Measurements from ENCODE around the gene SRC. TPM values are rescaled to one million over a fixed set of nuclear protein-coding genes. Genes with fewer than 3 reads are reported as not detected.

SRC gene
- total and polyA plus RNA-seq, 2 experiments from 2014 or later, result 8.0 to 25.9 TPM

GRCh38 chr20:37442547-37442946 is 96.6 kb downstream of the SRC start (continued):
- TF ChIP-seq CREB1 (CRISPR knock-in tag; IDR thresholded peaks at IDR 0.05; ENCODE audit: low read depth), result no peak
- TF ChIP-seq CTCF (conservative IDR thresholded peaks at IDR 0.05; ENCODE audit: low read depth in 2 of 2), result no peak
- TF ChIP-seq JUNB (IDR thresholded peaks at IDR 0.05; ENCODE audit: unreplicated experiment), result no peak
- no peak for TF ChIP-seq ETS1 (IDR thresholded peaks at IDR 0.05)
- TF ChIP-seq EZH2phosphoT487 (IDR thresholded peaks at IDR 0.05; ENCODE audit: unreplicated experiment), result no peak
- no peak for TF ChIP-seq ZNF331 (CRISPR knock-in tag; IDR thresholded peaks at IDR 0.05; ENCODE audit: low read depth)
- TF ChIP-seq EZH2 (IDR thresholded peaks at IDR 0.05; ENCODE audit: low read depth, unreplicated experiment), result no peak

- H3K27me3 Mint-ChIP-seq (ENCODE audit: insufficient read depth, low read depth, poor library complexity), result peaks cover 13% of the 10 kb centered on the region
- no peaks in the 10 kb centered on the region; the same call in 1 of the 2 replicates for H3K9me2 ChIP-seq (ENCODE audit: insufficient read depth)
- H3K79me2 ChIP-seq (replicated peaks; ENCODE audit: insufficient read depth), result no peaks in the 10 kb centered on the region
- H3K9me3 Mint-ChIP-seq, result no peaks in the 10 kb centered on the region
- H3K36me3 ChIP-seq (ENCODE audit: insufficient read depth), result no peaks in the 10 kb centered on the region
- H3K36me3 Mint-ChIP-seq (ENCODE audit: low read depth), result no peaks in the 10 kb centered on the region
- DNase-seq (ENCODE audit: low spot score), result no peak
- H3K4me1 ChIP-seq (ENCODE audit: insufficient read depth), result peaks cover 10% of the 10 kb centered on the region
- H2AFZ ChIP-seq, result no peak overlapping the region
- no peak overlapping the region for H3K4me3 Mint-ChIP-seq
- no peak overlapping the region for H3K27ac ChIP-seq (ENCODE audit: low read depth)
- no peak overlapping the region for H3K4me2 ChIP-seq
- H4K20me1 ChIP-seq (replicated peaks; ENCODE audit: insufficient read depth), result no peaks in the 10 kb centered on the region
- peaks cover 17% of the 10 kb centered on the region for H3K4me1 Mint-ChIP-seq
- H3F3A ChIP-seq (replicated peaks; ENCODE audit: low read depth), result no peaks in the 10 kb centered on the region
- no peak overlapping the region for H3K4me3 ChIP-seq
- no peak overlapping the region for H3K27ac Mint-ChIP-seq
- H3K27me3 ChIP-seq (ENCODE audit: insufficient read depth), result no peaks in the 10 kb centered on the region
- TF ChIP-seq STAT1 (IDR thresholded peaks at IDR 0.05; ENCODE audit: unreplicated experiment) (no peak), ZNF331 (CRISPR knock-in tag; IDR thresholded peaks at IDR 0.05; ENCODE audit: low read depth) (no peak), ZNF114 (CRISPR knock-in tag; IDR thresholded peaks at IDR 0.05) (no peak)
- ATAC-seq, result no peak
These were observed 97.0 kb downstream of the SRC start for GRCh38 chr20:37442986-37443385.

DNA sequence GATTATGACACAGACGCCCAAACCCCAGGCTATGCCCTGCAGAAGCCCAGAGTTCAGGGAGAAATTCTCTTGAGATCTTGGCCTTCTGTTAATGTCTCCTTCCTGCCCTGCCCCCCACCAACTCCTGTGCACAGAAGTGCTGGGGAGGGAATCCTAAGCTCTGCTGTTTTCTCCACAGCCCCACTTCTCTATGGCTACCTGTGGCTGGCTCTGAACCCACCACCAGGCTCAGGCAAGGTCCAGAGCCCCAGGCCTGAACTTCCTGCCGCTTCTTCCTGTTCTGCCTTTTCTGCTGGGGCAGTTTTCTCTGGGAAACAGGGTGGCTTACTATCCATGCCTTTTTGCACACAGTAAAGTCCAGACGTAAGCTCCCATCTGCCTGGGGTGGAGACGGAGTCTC is 97.7 kb downstream of the SRC start:
- Histone ChIP-seq H3K36me3 (ENCODE audit: insufficient read depth) (no peaks in the 10 kb centered on the region), H3K79me2 (replicated peaks; ENCODE audit: insufficient read depth) (no peaks in the 10 kb centered on the region), H3K4me2 (no peak overlapping the region), H2AFZ (no peak overlapping the region), H3F3A (replicated peaks; ENCODE audit: low read depth) (no peaks in the 10 kb centered on the region), H3K4me1 (ENCODE audit: insufficient read depth) (peaks cover 7% of the 10 kb centered on the region; the same call in 1 of the 2 replicates), H3K27ac (ENCODE audit: low read depth) (no peak overlapping the region), H3K27me3 (ENCODE audit: insufficient read depth) (no peaks in the 10 kb centered on the region), H4K20me1 (replicated peaks; ENCODE audit: insufficient read depth) (no peaks in the 10 kb centered on the region), H3K9me2 (ENCODE audit: insufficient read depth) (no peaks in the 10 kb centered on the region; the same call in 1 of the 2 replicates), H3K4me3 (no peak overlapping the region)
- DNase-seq (ENCODE audit: low spot score) (no peak), ATAC-seq (no peak)
- Mint-ChIP-seq H3K4me3 (no peak overlapping the region), H3K27me3 (ENCODE audit: insufficient read depth, low read depth, poor library complexity) (peaks cover 13% of the 10 kb centered on the region), H3K4me1 (peaks cover 15% of the 10 kb centered on the region), H3K9me3 (no peaks in the 10 kb centered on the region), H3K27ac (no peak overlapping the region), H3K36me3 (ENCODE audit: low read depth) (no peaks in the 10 kb centered on the region)
- TF ChIP-seq, protein P1, sequence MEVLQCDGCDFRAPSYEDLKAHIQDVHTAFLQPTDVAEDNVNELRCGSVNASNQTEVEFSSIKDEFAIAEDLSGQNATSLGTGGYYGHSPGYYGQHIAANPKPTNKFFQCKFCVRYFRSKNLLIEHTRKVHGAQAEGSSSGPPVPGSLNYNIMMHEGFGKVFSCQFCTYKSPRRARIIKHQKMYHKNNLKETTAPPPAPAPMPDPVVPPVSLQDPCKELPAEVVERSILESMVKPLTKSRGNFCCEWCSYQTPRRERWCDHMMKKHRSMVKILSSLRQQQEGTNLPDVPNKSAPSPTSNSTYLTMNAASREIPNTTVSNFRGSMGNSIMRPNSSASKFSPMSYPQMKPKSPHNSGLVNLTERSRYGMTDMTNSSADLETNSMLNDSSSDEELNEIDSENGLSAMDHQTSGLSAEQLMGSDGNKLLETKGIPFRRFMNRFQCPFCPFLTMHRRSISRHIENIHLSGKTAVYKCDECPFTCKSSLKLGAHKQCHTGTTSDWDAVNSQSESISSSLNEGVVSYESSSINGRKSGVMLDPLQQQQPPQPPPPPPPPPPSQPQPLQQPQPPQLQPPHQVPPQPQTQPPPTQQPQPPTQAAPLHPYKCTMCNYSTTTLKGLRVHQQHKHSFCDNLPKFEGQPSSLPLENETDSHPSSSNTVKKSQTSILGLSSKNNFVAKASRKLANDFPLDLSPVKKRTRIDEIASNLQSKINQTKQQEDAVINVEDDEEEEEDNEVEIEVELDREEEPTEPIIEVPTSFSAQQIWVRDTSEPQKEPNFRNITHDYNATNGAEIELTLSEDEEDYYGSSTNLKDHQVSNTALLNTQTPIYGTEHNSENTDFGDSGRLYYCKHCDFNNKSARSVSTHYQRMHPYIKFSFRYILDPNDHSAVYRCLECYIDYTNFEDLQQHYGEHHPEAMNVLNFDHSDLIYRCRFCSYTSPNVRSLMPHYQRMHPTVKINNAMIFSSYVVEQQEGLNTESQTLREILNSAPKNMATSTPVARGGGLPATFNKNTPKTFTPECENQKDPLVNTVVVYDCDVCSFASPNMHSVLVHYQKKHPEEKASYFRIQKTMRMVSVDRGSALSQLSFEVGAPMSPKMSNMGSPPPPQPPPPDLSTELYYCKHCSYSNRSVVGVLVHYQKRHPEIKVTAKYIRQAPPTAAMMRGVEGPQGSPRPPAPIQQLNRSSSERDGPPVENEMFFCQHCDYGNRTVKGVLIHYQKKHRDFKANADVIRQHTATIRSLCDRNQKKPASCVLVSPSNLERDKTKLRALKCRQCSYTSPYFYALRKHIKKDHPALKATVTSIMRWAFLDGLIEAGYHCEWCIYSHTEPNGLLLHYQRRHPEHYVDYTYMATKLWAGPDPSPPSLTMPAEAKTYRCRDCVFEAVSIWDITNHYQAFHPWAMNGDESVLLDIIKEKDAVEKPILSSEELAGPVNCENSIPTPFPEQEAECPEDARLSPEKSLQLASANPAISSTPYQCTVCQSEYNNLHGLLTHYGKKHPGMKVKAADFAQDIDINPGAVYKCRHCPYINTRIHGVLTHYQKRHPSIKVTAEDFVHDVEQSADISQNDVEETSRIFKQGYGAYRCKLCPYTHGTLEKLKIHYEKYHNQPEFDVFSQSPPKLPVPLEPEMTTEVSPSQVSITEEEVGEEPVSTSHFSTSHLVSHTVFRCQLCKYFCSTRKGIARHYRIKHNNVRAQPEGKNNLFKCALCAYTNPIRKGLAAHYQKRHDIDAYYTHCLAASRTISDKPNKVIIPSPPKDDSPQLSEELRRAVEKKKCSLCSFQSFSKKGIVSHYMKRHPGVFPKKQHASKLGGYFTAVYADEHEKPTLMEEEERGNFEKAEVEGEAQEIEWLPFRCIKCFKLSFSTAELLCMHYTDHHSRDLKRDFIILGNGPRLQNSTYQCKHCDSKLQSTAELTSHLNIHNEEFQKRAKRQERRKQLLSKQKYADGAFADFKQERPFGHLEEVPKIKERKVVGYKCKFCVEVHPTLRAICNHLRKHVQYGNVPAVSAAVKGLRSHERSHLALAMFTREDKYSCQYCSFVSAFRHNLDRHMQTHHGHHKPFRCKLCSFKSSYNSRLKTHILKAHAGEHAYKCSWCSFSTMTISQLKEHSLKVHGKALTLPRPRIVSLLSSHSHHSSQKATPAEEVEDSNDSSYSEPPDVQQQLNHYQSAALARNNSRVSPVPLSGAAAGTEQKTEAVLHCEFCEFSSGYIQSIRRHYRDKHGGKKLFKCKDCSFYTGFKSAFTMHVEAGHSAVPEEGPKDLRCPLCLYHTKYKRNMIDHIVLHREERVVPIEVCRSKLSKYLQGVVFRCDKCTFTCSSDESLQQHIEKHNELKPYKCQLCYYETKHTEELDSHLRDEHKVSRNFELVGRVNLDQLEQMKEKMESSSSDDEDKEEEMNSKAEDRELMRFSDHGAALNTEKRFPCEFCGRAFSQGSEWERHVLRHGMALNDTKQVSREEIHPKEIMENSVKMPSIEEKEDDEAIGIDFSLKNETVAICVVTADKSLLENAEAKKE (CRISPR knock-in tag; IDR thresholded peaks at IDR 0.05), result no peak
- no peak for TF ChIP-seq ETS1 (IDR thresholded peaks at IDR 0.05)
- no peak for TF ChIP-seq EZH2 (IDR thresholded peaks at IDR 0.05; ENCODE audit: low read depth, unreplicated experiment)
